Endothelial cell of umbilical vein (primary cell): ENCODE measurements around the gene FANCI. TPM values are rescaled to one million over a fixed set of nuclear protein-coding genes. Genes with fewer than 3 reads are reported as not detected.

ENCODE experiments used
- BruUV-seq: library from RNA; stranded (reverse); fragments of 400-500 nt; replicated peaks from 2 replicates; lab custom pipeline; 2021; lab: Mats Ljungman, UMichigan
- CTCF ChIA-PET: fragments of 300-600, 350-600 bp; sonication (Branson Sonifier 250); formaldehyde crosslinking; loops from one replicate; lab custom pipeline; 2021; ENCODE audit warnings: antibody characterized with exemption, inconsistent platforms; lab: Charles Lee
- POLR2A ChIA-PET: fragments of 300-600, 350-600 bp; sonication (Branson Sonifier 250); formaldehyde crosslinking; loops from one replicate; lab custom pipeline; 2021; ENCODE audit warnings: antibody characterized with exemption, inconsistent platforms; lab: Charles Lee
- DNase-seq: peaks from one replicate; pipeline ENCODE4 v3.0.0-alpha.2; 2011; ENCODE audit warnings: low read depth, low spot score
- FAIRE-seq: peaks from 2 replicates; lab custom pipeline; 2011; peaks lifted over from hg19 to GRCh38; lab: Jason Lieb, UNC
- H2AFZ ChIP-seq: 2 replicates; pipeline ENCODE4 v1.6.0; 2012; ENCODE audit warnings: low read depth, low read length, control low read depth, inconsistent platforms
- H3K27ac ChIP-seq: 2 replicates; pipeline ENCODE4 v1.5.1; 2011; ENCODE audit warnings: low read depth, mild to moderate bottlenecking, control low read depth, low read length, moderate library complexity; ENCODE audit not compliant: insufficient read depth
- H3K27me3 ChIP-seq, 2 experiments: 2 replicates each; pipeline versions ENCODE4 v1.6.0 to v1.6.1; 2011; ENCODE audit warnings: low read length in 2 of 2, mixed read lengths in 1 of 2; ENCODE audit not compliant: control insufficient read depth in 2 of 2, insufficient read depth in 2 of 2
- H3K36me3 ChIP-seq, 2 experiments: 2 replicates in 1 of 2; 3 replicates in 1 of 2; pipeline ENCODE4 v1.5.1; 2011; ENCODE audit warnings: low read length in 2 of 2, mild to moderate bottlenecking in 1 of 2, moderate library complexity in 1 of 2; ENCODE audit not compliant: control insufficient read depth in 2 of 2, insufficient read depth in 2 of 2; ENCODE audit errors: extremely low read depth in 1 of 2
- H3K4me1 ChIP-seq: 3 replicates; pipeline ENCODE4 v1.5.1; 2011; ENCODE audit warnings: mild to moderate bottlenecking, low read length; ENCODE audit not compliant: control insufficient read depth, insufficient read depth; ENCODE audit errors: extremely low read depth
- H3K4me2 ChIP-seq: 2 replicates; pipeline ENCODE4 v1.6.1; 2011; ENCODE audit warnings: low read length, control low read depth, mixed read lengths; ENCODE audit not compliant: insufficient read depth
- H3K4me3 ChIP-seq, 3 experiments: fragments of 200-600 bp in 1 of 3; sonication (generic), shearing (Covaris generic) in 1 of 3; replicated peaks in 1 of 3; 2 replicates each; pipeline ENCODE4 v1.5.1; 2011 to 2016; ENCODE audit warnings: control low read depth in 3 of 3, low read length in 3 of 3, mild to moderate bottlenecking in 2 of 3, inconsistent platforms in 1 of 3, low read depth in 1 of 3, moderate library complexity in 1 of 3; ENCODE audit not compliant: insufficient read depth in 1 of 3
- H3K79me2 ChIP-seq: 2 replicates; pipeline ENCODE4 v1.6.0; 2012; ENCODE audit warnings: low read length, inconsistent platforms; ENCODE audit not compliant: control insufficient read depth, insufficient read depth
- H3K9ac ChIP-seq: replicated peaks from 2 replicates; pipeline ENCODE3; 2011; ENCODE audit warnings: low read length, control low read depth; ENCODE audit not compliant: insufficient read depth; ENCODE audit errors: extremely low read depth
- H3K9me1 ChIP-seq: replicated peaks from 3 replicates; pipeline ENCODE4 v1.6.0; 2011; ENCODE audit warnings: mild to moderate bottlenecking, low read length; ENCODE audit not compliant: control insufficient read depth, insufficient read depth; ENCODE audit errors: extremely low read depth
- H3K9me3 ChIP-seq: replicated peaks from 2 replicates; pipeline ENCODE4 v1.5.1; 2012; ENCODE audit warnings: low read length, inconsistent platforms; ENCODE audit not compliant: control insufficient read depth, insufficient read depth
- H4K20me1 ChIP-seq: replicated peaks from 2 replicates; pipeline ENCODE3; 2011; ENCODE audit warnings: mild to moderate bottlenecking, low read length; ENCODE audit not compliant: control insufficient read depth, insufficient read depth; ENCODE audit errors: extremely low read depth
- EZH2 ChIP-seq: IDR thresholded peaks from 2 replicates; pipeline ENCODE4 v1.6.1; 2012; ENCODE audit warnings: borderline replicate concordance, low read depth, mild to moderate bottlenecking, moderate library complexity, low read length, inconsistent platforms; ENCODE audit not compliant: severe bottlenecking
- FOS ChIP-seq: IDR thresholded peaks from 2 replicates; pipeline ENCODE4 v1.6.1; 2011; ENCODE audit warnings: mild to moderate bottlenecking, low read length, moderate library complexity, borderline replicate concordance; ENCODE audit not compliant: insufficient read depth
- GATA2 ChIP-seq: IDR thresholded peaks from 2 replicates; pipeline ENCODE4 v1.7.0; 2011; ENCODE audit warnings: low read depth, mild to moderate bottlenecking, moderate library complexity, mixed read lengths, low read length; ENCODE audit not compliant: insufficient read length, insufficient read depth
- JUN ChIP-seq: IDR thresholded peaks from 2 replicates; pipeline ENCODE4 v1.6.1; 2011; ENCODE audit warnings: borderline replicate concordance, low read depth; ENCODE audit not compliant: insufficient read length, insufficient read depth
- MYC ChIP-seq: IDR thresholded peaks from one replicate; pipeline ENCODE4 v1.6.1; 2011; ENCODE audit warnings: mild to moderate bottlenecking, low read depth, low read length
- POLR2A ChIP-seq: IDR thresholded peaks from 2 replicates; pipeline ENCODE4 v1.6.1; 2012; ENCODE audit warnings: low read depth, mild to moderate bottlenecking, control low read depth, low read length
- POLR2AphosphoS5 ChIP-seq: IDR thresholded peaks from 2 replicates; pipeline ENCODE4 v1.6.1; 2012; ENCODE audit warnings: low read depth, mild to moderate bottlenecking, control low read depth, low read length, moderate library complexity; ENCODE audit not compliant: insufficient read depth
- dilution Hi-C: fragments of 300-500 bp; cut with MboI; formaldehyde crosslinking; loops from one replicate; pipeline ENCODE4 v1.15.0; 2019; ENCODE audit warnings: low sequenced_read_pairs; ENCODE audit not compliant: extremely low pct_ligation_motif_present
- intact Hi-C: fragments of 100-400 bp; cut with micrococcal nuclease; formaldehyde crosslinking; loops from one replicate; pipeline ENCODE4 v1.10.0; 2022
- polyA plus RNA-seq, 4 experiments: library from polyadenylated mRNA; depleted of rRNA in 3 of 4; stranded (reverse) in 3 of 4; unstranded in 1 of 4; fragments of >200 nt; gene quantifications; 2 replicates each; pipeline versions ENCODE4 v1.2.1 to v1.2.3, GENCODE V29; 2011 to 2012; ENCODE audit warnings: missing spikeins in 1 of 4
- total RNA-seq: library from RNA; stranded (reverse); gene quantifications from 2 replicates; pipeline ENCODE4 v1.2.3, GENCODE V29; 2021
- TF ChIP-seq, protein P1 (sequence below), 2 donors: IDR thresholded peaks; 1 replicate in 1 of 2; 2 replicates in 1 of 2; pipeline ENCODE4 v1.5.1; 2011; ENCODE audit warnings: low read length in 2 of 2, mild to moderate bottlenecking in 2 of 2, moderate library complexity in 2 of 2, control low read depth in 1 of 2, inconsistent platforms in 1 of 2, low read depth in 1 of 2; ENCODE audit not compliant: insufficient read depth in 1 of 2; ENCODE audit errors: extremely low read depth in 1 of 2
- TF ChIP-seq, protein P2 (sequence below): IDR thresholded peaks from 2 replicates; pipeline ENCODE4 v1.6.1; 2011; ENCODE audit not compliant: insufficient read depth, insufficient read length

The FANCI gene
- total and polyA plus RNA-seq, 2 donors (not counting 3 experiments of a cell fraction or from before 2014, with no cell fraction given), result 10.8 to 74.7 TPM

DNA sequence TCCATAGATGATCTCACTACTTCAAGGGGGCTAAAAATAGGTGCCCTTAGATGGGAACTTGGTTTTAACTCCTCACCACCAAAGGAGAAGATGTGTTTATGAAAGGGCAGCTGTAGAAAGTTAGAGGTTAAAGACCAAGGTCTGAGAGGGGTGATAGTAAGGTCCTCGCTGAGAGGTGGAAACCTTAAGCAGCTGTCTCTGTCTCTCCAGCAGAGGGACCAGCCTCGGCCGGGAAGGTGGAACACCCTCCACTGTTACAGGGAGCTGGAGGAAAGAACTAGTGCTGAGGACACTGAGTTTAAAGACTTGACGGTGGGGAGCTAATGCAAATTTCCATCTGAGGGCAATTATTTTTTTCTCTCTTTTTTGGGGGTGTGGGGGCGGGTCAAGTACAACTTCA lies 13.5 kb upstream of the FANCI start:
- no peaks in the 10 kb centered on the region for H3K9me1 ChIP-seq
- peaks cover under 1 to 3% of the 10 kb centered on the region in 2 experiments for H3K27me3 ChIP-seq
- intact Hi-C loops, result no loop called here
- H3K4me1 ChIP-seq, result no peaks in the 10 kb centered on the region
- DNase-seq, result no peak
- H3K79me2 ChIP-seq, result no peaks in the 10 kb centered on the region
- FAIRE-seq, result no peak
- dilution Hi-C loops, result no loop called here
- H3K4me3 ChIP-seq, result no peak overlapping the region
- CTCF ChIA-PET, result interaction anchor here (0.6 to 2.2 kb wide), 3 partner anchors 8 to 23 kb away, joined by 3 to 9 read pairs (median 3); no protein-coding TSS in a partner anchor
- POLR2A ChIA-PET, result no interaction called here
- BruUV-seq, result no TSS peak
- no peaks in the 10 kb centered on the region for H4K20me1 ChIP-seq
- H3K27ac ChIP-seq, result no peak overlapping the region
- H3K9ac ChIP-seq, result no peak overlapping the region
- no peak for TF ChIP-seq FOS
- TF ChIP-seq EZH2, result no peak
- H3K9me3 ChIP-seq, result no peaks in the 10 kb centered on the region
- H2AFZ ChIP-seq, result no peak overlapping the region
- no peaks in the 10 kb centered on the region for H3K36me3 ChIP-seq
- no peak overlapping the region for H3K4me2 ChIP-seq

DNA sequence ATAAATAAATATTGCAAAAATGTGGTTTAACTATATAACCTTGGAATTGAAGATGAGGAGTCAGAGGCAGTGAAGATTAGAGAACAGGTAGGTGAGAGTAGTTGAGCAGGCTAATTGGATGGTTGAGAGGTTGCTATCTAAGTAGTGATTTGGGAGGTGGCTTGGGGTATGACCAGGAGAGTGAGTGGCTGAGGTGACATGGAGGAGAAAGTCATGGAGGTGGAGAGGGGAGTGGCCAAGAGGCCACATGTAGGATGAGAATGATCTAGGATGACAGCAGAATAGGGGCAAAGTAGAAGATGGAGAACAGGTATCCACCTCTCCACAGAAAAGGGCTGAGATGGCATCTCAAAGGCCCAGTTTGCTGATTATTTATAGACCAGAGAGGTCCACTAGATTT lies 11.9 kb upstream of the FANCI start:
- CTCF ChIA-PET, result interaction anchor here (2.2 kb wide), 1 partner anchor 25 kb away, joined by 9 read pairs; no protein-coding TSS in a partner anchor

More for the DNA sequence above, 11.9 kb upstream of the FANCI start:
- Histone ChIP-seq H2AFZ (no peak overlapping the region), H3K4me1 (no peaks in the 10 kb centered on the region), H3K9me3 (no peaks in the 10 kb centered on the region), H4K20me1 (no peaks in the 10 kb centered on the region), H3K4me3 (no peak overlapping the region), H3K27ac (no peak overlapping the region), H3K9ac (no peak overlapping the region), H3K79me2 (no peaks in the 10 kb centered on the region), H3K36me3 (no peaks in the 10 kb centered on the region), H3K27me3 (peaks cover 5 to 6% of the 10 kb centered on the region in 2 experiments), H3K9me1 (no peaks in the 10 kb centered on the region), H3K4me2 (no peak overlapping the region)
- DNase-seq (no peak), FAIRE-seq (no peak)
- TF ChIP-seq JUN (no peak), MYC (no peak), POLR2A (no peak), EZH2 (no peak), FOS (no peak), GATA2 (no peak), POLR2AphosphoS5 (no peak)
- TF ChIP-seq, protein P1, sequence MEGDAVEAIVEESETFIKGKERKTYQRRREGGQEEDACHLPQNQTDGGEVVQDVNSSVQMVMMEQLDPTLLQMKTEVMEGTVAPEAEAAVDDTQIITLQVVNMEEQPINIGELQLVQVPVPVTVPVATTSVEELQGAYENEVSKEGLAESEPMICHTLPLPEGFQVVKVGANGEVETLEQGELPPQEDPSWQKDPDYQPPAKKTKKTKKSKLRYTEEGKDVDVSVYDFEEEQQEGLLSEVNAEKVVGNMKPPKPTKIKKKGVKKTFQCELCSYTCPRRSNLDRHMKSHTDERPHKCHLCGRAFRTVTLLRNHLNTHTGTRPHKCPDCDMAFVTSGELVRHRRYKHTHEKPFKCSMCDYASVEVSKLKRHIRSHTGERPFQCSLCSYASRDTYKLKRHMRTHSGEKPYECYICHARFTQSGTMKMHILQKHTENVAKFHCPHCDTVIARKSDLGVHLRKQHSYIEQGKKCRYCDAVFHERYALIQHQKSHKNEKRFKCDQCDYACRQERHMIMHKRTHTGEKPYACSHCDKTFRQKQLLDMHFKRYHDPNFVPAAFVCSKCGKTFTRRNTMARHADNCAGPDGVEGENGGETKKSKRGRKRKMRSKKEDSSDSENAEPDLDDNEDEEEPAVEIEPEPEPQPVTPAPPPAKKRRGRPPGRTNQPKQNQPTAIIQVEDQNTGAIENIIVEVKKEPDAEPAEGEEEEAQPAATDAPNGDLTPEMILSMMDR (IDR thresholded peaks at IDR 0.05; ENCODE audit: extremely low read depth in 1 of 2, insufficient read depth in 1 of 2, low read depth in 1 of 2, low read length in 2 of 2), result no peak
- TF ChIP-seq, protein P2, sequence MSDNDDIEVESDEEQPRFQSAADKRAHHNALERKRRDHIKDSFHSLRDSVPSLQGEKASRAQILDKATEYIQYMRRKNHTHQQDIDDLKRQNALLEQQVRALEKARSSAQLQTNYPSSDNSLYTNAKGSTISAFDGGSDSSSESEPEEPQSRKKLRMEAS, result no peak
- POLR2A ChIA-PET, result no interaction called here
- dilution Hi-C loops (no loop called here), intact Hi-C loops (loop anchor here (1.0 kb wide), 1 partner anchor 11 kb away; the partner anchor contains the start of gene FANCI)
- BruUV-seq, result no TSS peak
